ENCODE data around the gene TENM4.

DNA sequence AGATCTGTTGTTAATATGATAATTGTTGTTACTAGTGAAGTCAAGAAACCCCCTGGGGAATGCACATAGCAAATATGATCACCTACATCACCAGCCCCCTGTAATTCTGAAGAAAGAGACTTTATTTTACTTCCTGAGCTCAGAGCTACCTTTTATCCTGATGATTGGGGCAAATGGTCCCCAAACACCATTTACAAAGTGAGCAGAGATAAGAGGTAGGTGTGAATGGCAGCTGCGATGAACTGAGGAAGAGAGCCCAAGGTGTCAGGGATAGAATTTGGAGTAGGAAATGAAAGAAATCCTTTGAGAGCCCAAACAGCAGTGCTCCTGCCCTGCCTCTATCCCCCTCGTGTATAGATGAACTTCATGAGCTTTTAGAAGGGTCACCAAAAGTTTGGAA lies 69.1 kb downstream of the TENM4 start:
- TF ChIP-seq, protein P1, sequence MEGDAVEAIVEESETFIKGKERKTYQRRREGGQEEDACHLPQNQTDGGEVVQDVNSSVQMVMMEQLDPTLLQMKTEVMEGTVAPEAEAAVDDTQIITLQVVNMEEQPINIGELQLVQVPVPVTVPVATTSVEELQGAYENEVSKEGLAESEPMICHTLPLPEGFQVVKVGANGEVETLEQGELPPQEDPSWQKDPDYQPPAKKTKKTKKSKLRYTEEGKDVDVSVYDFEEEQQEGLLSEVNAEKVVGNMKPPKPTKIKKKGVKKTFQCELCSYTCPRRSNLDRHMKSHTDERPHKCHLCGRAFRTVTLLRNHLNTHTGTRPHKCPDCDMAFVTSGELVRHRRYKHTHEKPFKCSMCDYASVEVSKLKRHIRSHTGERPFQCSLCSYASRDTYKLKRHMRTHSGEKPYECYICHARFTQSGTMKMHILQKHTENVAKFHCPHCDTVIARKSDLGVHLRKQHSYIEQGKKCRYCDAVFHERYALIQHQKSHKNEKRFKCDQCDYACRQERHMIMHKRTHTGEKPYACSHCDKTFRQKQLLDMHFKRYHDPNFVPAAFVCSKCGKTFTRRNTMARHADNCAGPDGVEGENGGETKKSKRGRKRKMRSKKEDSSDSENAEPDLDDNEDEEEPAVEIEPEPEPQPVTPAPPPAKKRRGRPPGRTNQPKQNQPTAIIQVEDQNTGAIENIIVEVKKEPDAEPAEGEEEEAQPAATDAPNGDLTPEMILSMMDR (IDR thresholded peaks at IDR 0.05), result no peak
- TF ChIP-seq POLR2A (IDR thresholded peaks at IDR 0.05), result no peak
- TF ChIP-seq POLR2AphosphoS5 (IDR thresholded peaks at IDR 0.05), result no peak
